HepG2 (cell line): Measurements from ENCODE around the gene TSPAN32. TPM values are rescaled to one million over a fixed set of nuclear protein-coding genes. Genes with fewer than 3 reads are reported as not detected.
A peak's percentile ranks its signal among the peaks of the same experiment; 100 is the strongest.

Source experiments
- ATAC-seq: fragments of 200-7000 bp; cut with Tn5 transposase; 3 replicates; pipeline ENCODE4 v1.9.1; 2020; ENCODE audit warnings: mild to moderate bottlenecking, moderate library complexity
- BruUV-seq: library from RNA; stranded (reverse); fragments of 400-500 nt; replicated peaks from 2 replicates; lab custom pipeline; 2021; lab: Mats Ljungman, UMichigan
- CTCF ChIA-PET: fragments of 300-600 bp; formaldehyde crosslinking; extraction: SDS; loops from one replicate; lab custom pipeline; 2021; ENCODE audit warnings: low total read pairs, inconsistent platforms, low intra/inter-chr PET ratio; lab: Yijun Ruan, JAX
- POLR2A ChIA-PET: fragments of 350-600 bp; sonication (Branson Sonifier 250); formaldehyde crosslinking; loops from one replicate; lab custom pipeline; 2020; ENCODE audit warnings: antibody characterized with exemption, inconsistent platforms; lab: Yijun Ruan, JAX
- DNase-seq: peaks from one replicate; pipeline ENCODE4 v3.0.0-alpha.2; 2015; ENCODE audit warnings: low spot score
- FAIRE-seq: peaks from 3 replicates; lab custom pipeline; 2011; peaks lifted over from hg19 to GRCh38; lab: Jason Lieb, UNC
- H2AFZ ChIP-seq: one replicate; pipeline ENCODE4 v1.6.1; 2011; ENCODE audit warnings: low read length, inconsistent platforms
- H3K27ac ChIP-seq: fragments of 300-600 bp; 3 replicates; pipeline ENCODE4 v1.8.0; 2011; ENCODE audit warnings: mixed run types, mild to moderate bottlenecking, mixed read lengths, low read length, inconsistent platforms; ENCODE audit not compliant: insufficient read depth; ENCODE audit errors: extremely low read length
- H3K27me3 ChIP-seq, 2 experiments: fragments of 200-600 bp in 1 of 2; 2 replicates in 1 of 2; 3 replicates in 1 of 2; pipeline versions ENCODE4 v1.6.0 to v1.8.0; 2011; ENCODE audit warnings: low read length in 2 of 2, mild to moderate bottlenecking in 2 of 2, moderate library complexity in 2 of 2, inconsistent platforms in 1 of 2; ENCODE audit not compliant: insufficient read depth in 2 of 2, control insufficient read depth in 1 of 2
- H3K36me3 ChIP-seq, 2 experiments: fragments of 200-600 bp in 1 of 2; replicated peaks in 1 of 2; 2 replicates in 1 of 2; 3 replicates in 1 of 2; pipeline versions ENCODE4 v1.5.1 to v1.8.0; 2011; ENCODE audit warnings: low read length in 2 of 2, inconsistent platforms in 1 of 2; ENCODE audit not compliant: insufficient read depth in 2 of 2, control insufficient read depth in 1 of 2
- H3K4me1 ChIP-seq: 2 replicates; pipeline ENCODE4 v1.5.1; 2012; ENCODE audit warnings: low read length, inconsistent platforms; ENCODE audit not compliant: insufficient read depth
- H3K4me2 ChIP-seq: 2 replicates; pipeline ENCODE4 v1.6.0; 2011; ENCODE audit warnings: low read depth, low read length, inconsistent platforms
- H3K4me3 ChIP-seq, 3 experiments: fragments of 200-600 bp in 1 of 3; sonication (generic), shearing (Covaris generic) in 1 of 3; replicated peaks in 1 of 3; 2 replicates each; pipeline ENCODE4 v1.5.1; 2011 to 2016; ENCODE audit warnings: low read length in 3 of 3, inconsistent platforms in 2 of 3, low read depth in 2 of 3, mild to moderate bottlenecking in 2 of 3, control low read depth in 1 of 3, mixed read lengths in 1 of 3; ENCODE audit not compliant: insufficient read depth in 1 of 3
- H3K79me2 ChIP-seq: one replicate; pipeline ENCODE4 v1.6.1; 2011; ENCODE audit warnings: low read length, inconsistent platforms; ENCODE audit not compliant: insufficient read depth
- H3K9ac ChIP-seq: 2 replicates; pipeline ENCODE4 v1.6.0; 2011; ENCODE audit warnings: mild to moderate bottlenecking, low read depth, low read length, inconsistent platforms; ENCODE audit not compliant: insufficient read depth
- H3K9me3 ChIP-seq: 2 replicates; pipeline ENCODE4 v1.5.1; 2012; ENCODE audit warnings: mild to moderate bottlenecking, low read length
- H4K20me1 ChIP-seq: 2 replicates; pipeline ENCODE4 v1.6.0; 2011; ENCODE audit warnings: inconsistent platforms, mild to moderate bottlenecking, low read length, moderate library complexity; ENCODE audit not compliant: insufficient read depth
- CEBPB ChIP-seq: IDR thresholded peaks from 2 replicates; pipeline ENCODE4 v1.6.1; 2011; ENCODE audit warnings: low read depth, low read length, improper control_type of control experiment, borderline replicate concordance
- HES4 ChIP-seq: sonication (generic); formaldehyde crosslinking; IDR thresholded peaks from 2 replicates; pipeline ENCODE4 v1.9.0; 2021; ENCODE audit warnings: mild to moderate bottlenecking, missing genetic modification reagents, borderline replicate concordance
- HOXA3 ChIP-seq: sonication (generic); formaldehyde crosslinking; IDR thresholded peaks from 2 replicates; pipeline ENCODE4 v1.5.0; 2020; ENCODE audit warnings: missing genetic modification reagents
- MIXL1 ChIP-seq: IDR thresholded peaks from 2 replicates; pipeline ENCODE4 v1.6.1; 2016
- POLR2AphosphoS5 ChIP-seq: IDR thresholded peaks from 2 replicates; pipeline ENCODE4 v1.6.1; 2012; ENCODE audit warnings: low read depth, low read length
- ZNF160 ChIP-seq: sonication (generic); formaldehyde crosslinking; IDR thresholded peaks from 2 replicates; pipeline ENCODE4 v1.8.0; 2022; ENCODE audit warnings: mild to moderate bottlenecking, inconsistent platforms, missing genetic modification reagents
- WGBS: methylation state at CpG from one replicate; pipeline ENCODE4 v1.1.6; 2017; ENCODE audit warnings: low lambda C conversion rate; 5-methylcytosine and 5-hydroxymethylcytosine counted together
- in situ Hi-C: cut with HindIII; loops from 2 replicates; pipeline ENCODE4 v1.10.0; 2017; ENCODE audit warnings: low pct_unique_long_range_greater_than_20kb; ENCODE audit not compliant: extremely low pct_ligation_motif_present
- intact Hi-C: fragments of 100-400 bp; cut with micrococcal nuclease; formaldehyde crosslinking; loops from one replicate; pipeline ENCODE4 v1.10.0; 2022; ENCODE audit not compliant: unreplicated experiment
- polyA plus RNA-seq, 8 experiments: library from polyadenylated mRNA; depleted of rRNA in 3 of 8; stranded (reverse) in 7 of 8; unstranded in 1 of 8; fragments of >200 nt; fragmentation: Illumina TruSeq in 4 of 8; extraction: Trizol in 4 of 8; gene quantifications; 2 replicates each; pipeline versions ENCODE4 v1.2.1 to v1.2.3, GENCODE V29; 2011 to 2016; ENCODE audit warnings: low read depth in 4 of 8, missing spikeins in 1 of 8, mixed read lengths in 1 of 8; ENCODE audit not compliant: insufficient read depth in 1 of 8
- total RNA-seq, 5 experiments: library from RNA; depleted of rRNA; stranded (reverse); fragments of >200 nt; fragmentation: Illumina TruSeq; extraction: Trizol; gene quantifications; 2 replicates each; pipeline ENCODE4 v1.2.3, GENCODE V29; 2016; ENCODE audit warnings: low read depth in 1 of 5

TSPAN32 gene
- total and polyA plus RNA-seq, 2 of the 13 experiments (the other 11 are each of a cell fraction or from before 2014, with no cell fraction given) = 0.09 to 0.70 TPM

DNA sequence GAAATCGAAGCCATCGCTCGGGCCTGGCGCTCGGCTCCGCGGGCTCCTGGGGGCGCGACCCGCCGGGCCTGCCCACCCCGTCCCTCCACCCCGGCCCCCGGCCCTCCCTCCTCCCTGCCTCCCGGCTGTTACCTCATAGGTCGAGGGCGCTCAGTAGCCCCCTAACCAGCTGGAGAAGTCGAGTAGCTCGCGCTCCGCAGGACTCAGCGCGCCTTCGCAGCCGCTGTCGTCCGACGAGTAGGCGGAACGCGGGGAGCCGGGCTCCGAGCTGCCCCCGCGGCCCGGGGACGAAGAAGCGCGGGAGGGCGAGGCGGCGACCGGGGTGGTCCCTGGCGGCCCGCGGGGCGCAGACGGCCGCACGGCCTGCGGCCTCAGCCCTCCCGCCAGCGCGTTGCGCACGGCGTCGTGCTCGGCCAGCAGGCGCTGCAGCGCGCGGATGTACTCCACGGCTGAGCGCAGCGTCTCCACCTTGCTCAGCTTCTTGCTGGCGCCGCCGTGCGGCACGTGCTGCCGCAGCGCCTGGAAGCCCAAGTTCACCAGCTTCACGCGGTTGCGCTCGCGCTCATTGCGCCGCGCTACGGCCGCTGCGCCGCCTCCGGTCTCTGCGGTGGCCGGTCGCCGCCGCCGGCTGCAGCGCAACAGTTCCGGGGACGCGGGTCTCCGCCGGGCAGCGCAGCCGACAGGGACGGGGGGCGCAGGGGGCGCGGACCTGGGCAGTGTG lies 32.1 kb upstream of the TSPAN32 start:
- H3K9me3 ChIP-seq = no peaks in the 10 kb centered on the region
- H3K4me1 ChIP-seq = peaks cover 10% of the 10 kb centered on the region; the same call in 1 of the 2 replicates
- TF ChIP-seq CEBPB (no peak), ZNF160 (CRISPR knock-in tag) (no peak), HES4 (CRISPR knock-in tag) (0 out of 2 replicates have a peak, but pooled peaks have one; percentile 5), HOXA3 (CRISPR knock-in tag) (0 out of 2 replicates have a peak, but pooled peaks have one; percentile 2), POLR2AphosphoS5 (no peak)
- H3K9ac ChIP-seq = no peak overlapping the region
- H2AFZ ChIP-seq = no peak overlapping the region
- H3K27me3 ChIP-seq = peaks cover 4 to 20% of the 10 kb centered on the region in 2 experiments; a peak in 4 of 5 replicates
- peak overlapping the region; percentile 86 for H3K4me2 ChIP-seq
- no peaks in the 10 kb centered on the region for H3K36me3 ChIP-seq
- WGBS = 82% methylated on average over 91 of the region's 104 CpGs
- H3K4me3 ChIP-seq = peak overlapping the region in 2 of 3 experiments; percentile 61 to 73; a peak in 3 of 6 replicates
- no peak overlapping the region for H3K27ac ChIP-seq
- no TSS peak for BruUV-seq
- FAIRE-seq = no peak
- ChIA-PET POLR2A (no interaction called here), CTCF (no interaction called here)
- in situ Hi-C loops (no loop called here), intact Hi-C loops (loop anchor here (10.0 kb wide), 1 partner anchor 55 kb away; no protein-coding TSS in a partner anchor)
- no peak for ATAC-seq
- H4K20me1 ChIP-seq = no peaks in the 10 kb centered on the region
- H3K79me2 ChIP-seq = no peaks in the 10 kb centered on the region
- no peak for DNase-seq

DNA sequence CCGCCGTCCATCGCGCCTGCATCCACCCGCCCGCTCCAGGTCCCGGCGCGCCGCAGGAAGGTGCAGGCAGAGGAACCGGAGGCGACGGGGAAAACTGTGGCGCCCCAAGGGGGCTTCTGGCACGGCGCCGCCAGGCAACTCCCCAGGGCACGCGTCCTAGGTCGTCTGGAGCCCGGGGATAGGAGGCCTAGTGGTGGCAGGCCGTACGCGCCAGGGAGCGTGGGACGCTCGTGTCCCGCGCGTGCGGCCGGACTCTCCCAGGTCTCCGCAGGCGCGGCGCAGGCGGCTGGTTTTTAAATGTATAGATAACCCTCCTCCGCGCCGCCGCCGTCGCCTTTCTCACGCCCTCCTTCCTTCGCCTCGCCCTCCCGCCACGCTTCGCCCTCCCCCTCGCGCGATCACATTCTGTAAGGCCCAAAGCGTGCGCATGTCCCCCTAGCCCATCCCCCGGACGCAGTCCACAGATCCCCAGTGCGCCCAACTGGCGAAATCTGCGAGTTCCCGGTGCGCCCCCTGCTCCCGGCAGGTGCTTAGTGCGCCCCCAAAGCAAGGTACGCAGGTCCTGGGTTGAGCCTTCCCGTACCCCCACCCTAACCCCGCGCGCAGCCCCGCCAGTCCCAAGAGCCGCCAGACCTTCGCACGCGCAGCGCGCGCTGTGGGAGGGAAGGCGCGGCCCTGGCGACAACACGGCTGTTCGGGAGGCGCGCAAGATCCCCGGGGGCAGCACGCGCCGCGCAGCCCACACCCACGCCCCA lies 31.3 kb upstream of the TSPAN32 start, which contains the start of gene ASCL2:
ASCL2 (minus strand) TSS at position 267 of the 755 bp plus-strand sequence; CDS start at position 11, 256 bp downstream.
- Histone ChIP-seq H2AFZ (no peak within 1 kb of the TSS), H3K27me3 (peaks cover 4 to 20% of the 10 kb centered on the region in 2 experiments; a peak in 4 of 5 replicates), H3K36me3 (no peaks in the 10 kb centered on the region), H3K79me2 (no peaks in the 10 kb centered on the region), H3K9ac (no peak within 1 kb of the TSS), H3K4me2 (peak within 1 kb of the TSS; percentile 86), H4K20me1 (no peaks in the 10 kb centered on the region), H3K27ac (no peak within 1 kb of the TSS), H3K4me3 (peak within 1 kb of the TSS; percentile 61 to 73 (median 63); a peak in 5 of 6 replicates), H3K9me3 (no peaks in the 10 kb centered on the region), H3K4me1 (peaks cover 10% of the 10 kb centered on the region; the same call in 1 of the 2 replicates)
- FAIRE-seq (no peak), DNase-seq (no peak), ATAC-seq (no peak)
- intact Hi-C loops (no loop called here), in situ Hi-C loops (no loop called here)
- ChIA-PET CTCF (no interaction called here), POLR2A (no interaction called here)
- 98% methylated on average over 70 of the region's 89 CpGs for WGBS
- TF ChIP-seq HOXA3 (CRISPR knock-in tag) (peak; percentile 14; the same call in 1 of the 2 replicates), MIXL1 (no peak)
- no TSS peak for BruUV-seq
